ENCODE results near the gene PRUNE2.

DNA sequence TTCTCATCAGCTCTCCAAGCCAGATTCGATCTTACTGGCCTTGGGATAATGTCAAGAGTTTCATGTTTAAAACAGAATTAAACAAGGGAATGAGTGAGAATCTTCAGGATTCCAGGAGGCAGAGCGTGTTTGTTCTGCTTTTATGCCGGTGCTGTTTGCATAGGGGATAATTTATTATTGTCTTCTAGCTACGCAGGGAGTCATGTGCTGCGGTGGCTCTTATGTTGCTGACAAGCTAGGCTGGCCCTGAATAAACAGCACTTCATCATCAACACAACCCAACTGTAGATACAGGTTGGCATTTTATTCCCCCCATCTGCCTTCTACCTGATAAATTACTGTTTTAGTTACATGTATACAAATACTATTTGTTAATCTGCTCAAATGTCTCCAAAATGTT is 188.7 kb downstream of the PRUNE2 start:
- TF ChIP-seq FOXA1 (IDR thresholded peaks at IDR 0.05): no peak
- no peak for TF ChIP-seq ARNT (IDR thresholded peaks at IDR 0.05)

Data from HEK293T (cell line).